ENCODE data around the gene KCNG2. TPM values are rescaled to one million over a fixed set of nuclear protein-coding genes. Genes with fewer than 3 reads are reported as not detected.

KCNG2 gene
- total and polyA plus RNA-seq, 2 experiments from 2014 or later = 0.15 TPM; not detected in 1

GRCh38 chr18:79825913-79826312 is 28.2 kb downstream of the KCNG2 start:
- no peaks in the 10 kb centered on the region for H3K36me3 ChIP-seq
- no peak for TF ChIP-seq CTCF (IDR thresholded peaks at IDR 0.05; ENCODE audit: low read depth, low read length)
- no peak overlapping the region for H3K4me3 ChIP-seq
- no peaks in the 10 kb centered on the region for H3K9me3 ChIP-seq (ENCODE audit: low read depth)
- no peaks in the 10 kb centered on the region for H3K4me1 ChIP-seq (ENCODE audit: low read depth)
- no peaks in the 10 kb centered on the region for H3K27me3 ChIP-seq
- DNase-seq (ENCODE audit: low read depth in 1 of 2, low spot score in 1 of 2) = no peak
- no peak overlapping the region for H3K27ac ChIP-seq

GRCh38 chr18:79826966-79827365 is 29.2 kb downstream of the KCNG2 start:
- no peaks in the 10 kb centered on the region for H3K9me3 ChIP-seq (ENCODE audit: low read depth)
- H3K4me3 ChIP-seq = no peak overlapping the region
- no peaks in the 10 kb centered on the region for H3K27me3 ChIP-seq
- no peaks in the 10 kb centered on the region for H3K4me1 ChIP-seq (ENCODE audit: low read depth)
- no peak for DNase-seq (ENCODE audit: low read depth in 1 of 2, low spot score in 1 of 2)
- no peak for TF ChIP-seq CTCF (IDR thresholded peaks at IDR 0.05; ENCODE audit: low read depth, low read length)
- no peaks in the 10 kb centered on the region for H3K36me3 ChIP-seq
- no peak overlapping the region for H3K27ac ChIP-seq

GRCh38 chr18:79828258-79828657 is 30.5 kb downstream of the KCNG2 start:
- Histone ChIP-seq H3K9me3 (ENCODE audit: low read depth) (no peaks in the 10 kb centered on the region), H3K27me3 (no peaks in the 10 kb centered on the region), H3K4me1 (ENCODE audit: low read depth) (no peaks in the 10 kb centered on the region), H3K4me3 (no peak overlapping the region), H3K27ac (no peak overlapping the region), H3K36me3 (no peaks in the 10 kb centered on the region)
- DNase-seq (ENCODE audit: low read depth in 1 of 2, low spot score in 1 of 2) = no peak
- TF ChIP-seq CTCF (IDR thresholded peaks at IDR 0.05; ENCODE audit: low read depth, low read length) = no peak

- TF ChIP-seq CTCF (IDR thresholded peaks at IDR 0.05; ENCODE audit: low read depth, low read length) = no peak
Observed at GRCh38 chr18:79829136-79829854, 31.6 kb downstream of the KCNG2 start.

GRCh38 chr18:79832169-79832568 is 34.4 kb downstream of the KCNG2 start:
- H3K4me1 ChIP-seq (ENCODE audit: low read depth) = no peaks in the 10 kb centered on the region
- no peaks in the 10 kb centered on the region for H3K27me3 ChIP-seq
- no peak overlapping the region for H3K27ac ChIP-seq
- no peaks in the 10 kb centered on the region for H3K36me3 ChIP-seq
- no peak for DNase-seq (ENCODE audit: low read depth in 1 of 2, low spot score in 1 of 2)
- no peak for TF ChIP-seq CTCF (IDR thresholded peaks at IDR 0.05; ENCODE audit: low read depth, low read length)
- no peaks in the 10 kb centered on the region for H3K9me3 ChIP-seq (ENCODE audit: low read depth)
- H3K4me3 ChIP-seq = no peak overlapping the region

More at GRCh38 chr18:79829136-79829854, 31.6 kb downstream of the KCNG2 start:
- Histone ChIP-seq H3K4me3 (no peak overlapping the region), H3K4me1 (ENCODE audit: low read depth) (no peaks in the 10 kb centered on the region), H3K27ac (no peak overlapping the region), H3K36me3 (no peaks in the 10 kb centered on the region), H3K9me3 (ENCODE audit: low read depth) (no peaks in the 10 kb centered on the region), H3K27me3 (no peaks in the 10 kb centered on the region)
- DNase-seq (ENCODE audit: low read depth in 1 of 2, low spot score in 1 of 2) = no peak
